ENCODE results near the gene MAP3K13. TPM values are rescaled to one million over a fixed set of nuclear protein-coding genes. Genes with fewer than 3 reads are reported as not detected.
A peak's percentile ranks its signal among the peaks of the same experiment; 100 is the strongest.

Gene MAP3K13
- polyA plus RNA-seq, 1 donor (not counting 4 experiments of a cell fraction or from before 2014, with no cell fraction given), result 23.0 TPM

GRCh38 chr3:185537369-185537970 lies 174.5 kb downstream of the MAP3K13 start:
- no peak overlapping the region for H3K4me3 ChIP-seq (ENCODE audit: control insufficient read depth in 2 of 3, extremely low read depth in 1 of 3, insufficient read depth in 2 of 3, low read depth in 1 of 3, low read length in 3 of 3)

More at GRCh38 chr3:185537369-185537970, 174.5 kb downstream of the MAP3K13 start:
- H3K4me1 ChIP-seq (ENCODE audit: control insufficient read depth, extremely low read depth, insufficient read depth, low read length), result peaks cover 12% of the 10 kb centered on the region
- DNase-seq (ENCODE audit: low read depth, low spot score) (peak; percentile 93), FAIRE-seq (peak; percentile 88)
- no peaks in the 10 kb centered on the region for H3K36me3 ChIP-seq (ENCODE audit: control insufficient read depth in 2 of 2, extremely low read depth in 1 of 2, insufficient read depth in 2 of 2, low read length in 2 of 2)
- H3K9ac ChIP-seq (ENCODE audit: control insufficient read depth, extremely low read depth, insufficient read depth, low read length), result peak overlapping the region; percentile 47
- dilution Hi-C loops (cut with MboI; ENCODE audit: extremely low pct_ligation_motif_present, low sequenced_read_pairs), result no loop called here
- H2AFZ ChIP-seq (ENCODE audit: control insufficient read depth, low read length), result peak overlapping the region; percentile 28
- H3K4me2 ChIP-seq (ENCODE audit: control insufficient read depth, extremely low read depth, insufficient read depth, low read depth, low read length), result peak overlapping the region; percentile 55
- TF ChIP-seq, protein P1, sequence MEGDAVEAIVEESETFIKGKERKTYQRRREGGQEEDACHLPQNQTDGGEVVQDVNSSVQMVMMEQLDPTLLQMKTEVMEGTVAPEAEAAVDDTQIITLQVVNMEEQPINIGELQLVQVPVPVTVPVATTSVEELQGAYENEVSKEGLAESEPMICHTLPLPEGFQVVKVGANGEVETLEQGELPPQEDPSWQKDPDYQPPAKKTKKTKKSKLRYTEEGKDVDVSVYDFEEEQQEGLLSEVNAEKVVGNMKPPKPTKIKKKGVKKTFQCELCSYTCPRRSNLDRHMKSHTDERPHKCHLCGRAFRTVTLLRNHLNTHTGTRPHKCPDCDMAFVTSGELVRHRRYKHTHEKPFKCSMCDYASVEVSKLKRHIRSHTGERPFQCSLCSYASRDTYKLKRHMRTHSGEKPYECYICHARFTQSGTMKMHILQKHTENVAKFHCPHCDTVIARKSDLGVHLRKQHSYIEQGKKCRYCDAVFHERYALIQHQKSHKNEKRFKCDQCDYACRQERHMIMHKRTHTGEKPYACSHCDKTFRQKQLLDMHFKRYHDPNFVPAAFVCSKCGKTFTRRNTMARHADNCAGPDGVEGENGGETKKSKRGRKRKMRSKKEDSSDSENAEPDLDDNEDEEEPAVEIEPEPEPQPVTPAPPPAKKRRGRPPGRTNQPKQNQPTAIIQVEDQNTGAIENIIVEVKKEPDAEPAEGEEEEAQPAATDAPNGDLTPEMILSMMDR (optimal IDR thresholded peaks at IDR 0.05 in 1 of 3, IDR thresholded peaks at IDR 0.05 in 1 of 3, conservative IDR thresholded peaks at IDR 0.05 in 1 of 3; ENCODE audit: extremely low read depth in 1 of 3, insufficient read depth in 2 of 3, low read length in 3 of 3), result no peak
- TF ChIP-seq EZH2 (IDR thresholded peaks at IDR 0.05; ENCODE audit: low read length), result no peak
- no peaks in the 10 kb centered on the region for H3K27me3 ChIP-seq (ENCODE audit: control insufficient read depth, extremely low read depth, insufficient read depth, low read length)
- no peaks in the 10 kb centered on the region for H3K9me3 ChIP-seq (ENCODE audit: control insufficient read depth, low read depth, low read length)
- H3K79me2 ChIP-seq (ENCODE audit: control insufficient read depth, insufficient read depth, low read length), result no peaks in the 10 kb centered on the region
- peak overlapping the region; percentile 28 for H3K27ac ChIP-seq (ENCODE audit: control insufficient read depth, insufficient read depth, low read length)
- no peaks in the 10 kb centered on the region for H4K20me1 ChIP-seq (ENCODE audit: control insufficient read depth, extremely low read depth, insufficient read depth, low read length)
- H3K9me1 ChIP-seq (ENCODE audit: control insufficient read depth, extremely low read depth, insufficient read depth, low read length), result no peaks in the 10 kb centered on the region

Other genes starting within 250 kb of the MAP3K13 start
- gene C3orf70, start 210.1 kb upstream of the MAP3K13 start, polyA plus RNA-seq, result 0.01 TPM in 1 of 3 replicates, not detected in the others
- 4.8 to 6.0 TPM (median 5.6 TPM) in 3 replicates for gene EHHADH, start 109.1 kb upstream of the MAP3K13 start, polyA plus RNA-seq
- 30.8 to 36.8 TPM (median 31.9 TPM) in 3 replicates for gene TMEM41A, start 135.9 kb downstream of the MAP3K13 start, polyA plus RNA-seq
- gene LIPH, start 189.5 kb downstream of the MAP3K13 start, polyA plus RNA-seq, result 0.58 to 1.7 TPM (median 1.1 TPM) in 3 replicates
- 8.7 to 14.0 TPM (median 12.6 TPM) in 3 replicates for gene SENP2, start 223.2 kb downstream of the MAP3K13 start, polyA plus RNA-seq